H9 (cell line): Measurements from ENCODE around the gene GLRA1. TPM values are rescaled to one million over a fixed set of nuclear protein-coding genes. Genes with fewer than 3 reads are reported as not detected.

ENCODE experiments used
- DNase-seq: peaks from one replicate; pipeline ENCODE4 v3.0.0-alpha.2; 2017
- H2AFZ ChIP-seq: one replicate; pipeline ENCODE4 v1.6.1; 2013; ENCODE audit warnings: mild to moderate bottlenecking, low read length, control low read depth, moderate library complexity
- H2AK5ac ChIP-seq: 2 replicates; pipeline ENCODE4 v1.6.1; 2013; ENCODE audit warnings: low read length, control low read depth, mixed read lengths; ENCODE audit not compliant: insufficient read length
- H2BK120ac ChIP-seq: one replicate; pipeline ENCODE4 v1.6.1; 2013; ENCODE audit warnings: low read depth, mild to moderate bottlenecking, low read length, control low read depth, inconsistent platforms; ENCODE audit not compliant: poor library complexity, severe bottlenecking
- H2BK12ac ChIP-seq: 2 replicates; pipeline ENCODE4 v1.6.1; 2013; ENCODE audit warnings: low read length, control low read depth, mixed read lengths, low read depth; ENCODE audit not compliant: insufficient read length
- H2BK15ac ChIP-seq: 2 replicates; pipeline ENCODE4 v1.6.1; 2013; ENCODE audit warnings: low read depth, low read length, control low read depth
- H2BK20ac ChIP-seq: one replicate; pipeline ENCODE4 v1.6.1; 2013; ENCODE audit warnings: low read depth, mild to moderate bottlenecking, low read length, control low read depth, inconsistent platforms; ENCODE audit not compliant: poor library complexity, severe bottlenecking
- H2BK5ac ChIP-seq: 2 replicates; pipeline ENCODE4 v1.6.1; 2013; ENCODE audit warnings: low read length, control low read depth, mixed read lengths; ENCODE audit not compliant: insufficient read length
- H3K14ac ChIP-seq: 2 replicates; pipeline ENCODE4 v1.6.1; 2013; ENCODE audit warnings: low read length, control low read depth; ENCODE audit not compliant: insufficient read depth
- H3K18ac ChIP-seq: 2 replicates; pipeline ENCODE4 v1.6.1; 2013; ENCODE audit warnings: low read depth, mild to moderate bottlenecking, mixed read lengths, low read length, control low read depth; ENCODE audit not compliant: insufficient read length
- H3K23ac ChIP-seq: 2 replicates; pipeline ENCODE4 v1.6.1; 2013; ENCODE audit warnings: low read length, control low read depth, mixed read lengths, low read depth; ENCODE audit not compliant: insufficient read length
- H3K23me2 ChIP-seq: 2 replicates; pipeline ENCODE4 v1.6.1; 2013; ENCODE audit warnings: low read depth, mild to moderate bottlenecking, mixed read lengths, low read length, control low read depth; ENCODE audit not compliant: insufficient read length, poor library complexity, severe bottlenecking
- H3K27ac ChIP-seq: 2 replicates; pipeline ENCODE4 v1.5.1; 2013; ENCODE audit warnings: low read length, control low read depth, mixed read lengths, low read depth; ENCODE audit not compliant: insufficient read length
- H3K27me3 ChIP-seq: 2 replicates; pipeline ENCODE4 v1.6.1; 2013; ENCODE audit warnings: low read length, control low read depth, inconsistent platforms; ENCODE audit not compliant: insufficient read depth
- H3K4ac ChIP-seq: 2 replicates; pipeline ENCODE4 v1.6.1; 2013; ENCODE audit warnings: low read depth, mild to moderate bottlenecking, control low read depth, inconsistent platforms, low read length, moderate library complexity
- H3K4me1 ChIP-seq: 2 replicates; pipeline ENCODE4 v1.6.1; 2013; ENCODE audit warnings: low read length, control low read depth, inconsistent platforms; ENCODE audit not compliant: insufficient read depth
- H3K4me2 ChIP-seq: 2 replicates; pipeline ENCODE4 v1.6.1; 2013; ENCODE audit warnings: low read length, control low read depth, mixed read lengths; ENCODE audit not compliant: insufficient read length, insufficient read depth
- H3K56ac ChIP-seq: 2 replicates; pipeline ENCODE4 v1.6.1; 2013; ENCODE audit warnings: low read depth, mild to moderate bottlenecking, mixed read lengths, low read length, control low read depth; ENCODE audit not compliant: insufficient read length
- H3K79me1 ChIP-seq: 2 replicates; pipeline ENCODE4 v1.6.1; 2013; ENCODE audit warnings: low read depth, mild to moderate bottlenecking, moderate library complexity, low read length, control low read depth, inconsistent platforms; ENCODE audit not compliant: insufficient read depth, poor library complexity, severe bottlenecking
- H3K79me2 ChIP-seq: 2 replicates; pipeline ENCODE4 v1.6.1; 2013; ENCODE audit warnings: low read length, control low read depth, inconsistent platforms; ENCODE audit not compliant: insufficient read depth
- H3K9ac ChIP-seq: 2 replicates; pipeline ENCODE4 v1.6.1; 2013; ENCODE audit warnings: low read length, control low read depth, mixed read lengths; ENCODE audit not compliant: insufficient read length; ENCODE audit errors: extremely low read depth
- H3K9me3 ChIP-seq: one replicate; pipeline ENCODE4 v1.6.1; 2013; ENCODE audit warnings: low read depth, low read length, inconsistent platforms; ENCODE audit not compliant: control insufficient read depth
- H3T11ph ChIP-seq: one replicate; pipeline ENCODE4 v1.6.1; 2013; ENCODE audit warnings: mild to moderate bottlenecking, low read length, control low read depth, inconsistent platforms
- H4K20me1 ChIP-seq: one replicate; pipeline ENCODE4 v1.6.1; 2013; ENCODE audit not compliant: control insufficient read depth, insufficient read length, insufficient read depth
- H4K5ac ChIP-seq: 2 replicates; pipeline ENCODE4 v1.6.1; 2013; ENCODE audit warnings: low read depth, mild to moderate bottlenecking, mixed read lengths, low read length, control low read depth; ENCODE audit not compliant: insufficient read length
- H4K8ac ChIP-seq: replicated peaks from 2 replicates; pipeline ENCODE4 v1.6.1; 2013; ENCODE audit warnings: low read length, control low read depth, mixed read lengths, low read depth; ENCODE audit not compliant: insufficient read length
- H4K91ac ChIP-seq: 2 replicates; pipeline ENCODE4 v1.6.1; 2013; ENCODE audit warnings: low read depth, mild to moderate bottlenecking, moderate library complexity, mixed read lengths, low read length, control low read depth; ENCODE audit not compliant: insufficient read length
- H3K27ac Mint-ChIP-seq, 3 experiments: 2 replicates in 2 of 3; 3 replicates in 1 of 3; pipeline ENCODE4 v1.8.0; 2020 to 2021; ENCODE audit warnings: mixed read lengths in 3 of 3, mild to moderate bottlenecking in 1 of 3, moderate library complexity in 1 of 3
- H3K27me3 Mint-ChIP-seq: 2 replicates; pipeline ENCODE4 v1.8.0; 2021; ENCODE audit warnings: low read depth, mild to moderate bottlenecking, moderate library complexity, mixed read lengths
- H3K36me3 Mint-ChIP-seq, 3 experiments: 2 replicates in 2 of 3; 3 replicates in 1 of 3; pipeline ENCODE4 v1.8.0; 2020 to 2021; ENCODE audit warnings: low read depth in 3 of 3, mixed read lengths in 3 of 3; ENCODE audit not compliant: insufficient read depth in 1 of 3
- H3K4me1 Mint-ChIP-seq, 2 experiments: 2 replicates each; pipeline ENCODE4 v1.8.0; 2020; ENCODE audit warnings: mixed read lengths in 2 of 2
- H3K4me3 Mint-ChIP-seq, 2 experiments: 2 replicates in 1 of 2; 3 replicates in 1 of 2; pipeline ENCODE4 v1.8.0; 2020 to 2021; ENCODE audit warnings: mild to moderate bottlenecking in 2 of 2, mixed read lengths in 2 of 2, moderate library complexity in 1 of 2
- H3K9me3 Mint-ChIP-seq, 2 experiments: 2 replicates in 1 of 2; 3 replicates in 1 of 2; pipeline ENCODE4 v1.8.0; 2020; ENCODE audit warnings: mild to moderate bottlenecking in 2 of 2, mixed read lengths in 2 of 2, moderate library complexity in 1 of 2
- WGBS: extraction: QIAGEN DNeasy Blood & Tissue Kit; methylation state at CpG from one replicate; pipeline ENCODE4 v1.1.7; 2013; ENCODE audit warnings: missing lambda C conversion rate, low lambda C conversion rate, mixed read lengths; ENCODE audit not compliant: insufficient read length; ENCODE audit errors: extremely low coverage; 5-methylcytosine and 5-hydroxymethylcytosine counted together
- total RNA-seq: library from RNA; stranded (reverse); gene quantifications from 2 replicates; pipeline ENCODE4 v1.2.1, GENCODE V29; 2021
- TF ChIP-seq, protein P1 (sequence below): fragments of 200-600 bp; sonication (generic); conservative IDR thresholded peaks from 3 replicates; pipeline ENCODE4 v1.8.0; 2021; ENCODE audit warnings: antibody characterized with exemption, mild to moderate bottlenecking

GLRA1 gene
- total RNA-seq, 1 experiment from 2014 or later = not detected

DNA sequence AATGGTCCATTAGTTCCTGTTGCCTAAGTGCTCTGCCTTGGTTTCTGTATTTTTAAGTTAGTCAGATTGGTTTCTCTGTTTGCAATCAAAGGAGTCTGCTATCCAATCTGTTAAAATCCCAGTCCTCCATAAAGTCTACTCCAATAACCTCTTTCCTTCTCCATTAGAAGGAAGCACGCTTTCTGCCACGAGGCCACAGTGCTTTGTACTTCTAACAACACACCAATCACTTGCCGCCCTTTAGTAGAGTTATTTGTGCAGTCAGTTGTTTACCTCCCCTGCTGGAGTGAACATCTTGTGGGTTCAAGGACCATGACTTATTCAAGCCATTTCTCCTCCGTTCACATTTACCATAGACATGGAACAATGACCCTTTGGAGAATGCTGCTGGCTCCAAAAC is 69.0 kb downstream of the GLRA1 start:
- Mint-ChIP-seq H3K36me3 (no peaks in the 10 kb centered on the region), H3K4me1 (no peaks in the 10 kb centered on the region), H3K27me3 (peaks cover 1% of the 10 kb centered on the region; the same call in 1 of the 2 replicates), H3K4me3 (no peak overlapping the region), H3K9me3 (no peaks in the 10 kb centered on the region; a peak in 1 of 5 replicates), H3K27ac (no peak overlapping the region)
- no peak overlapping the region for H2BK12ac ChIP-seq
- H4K5ac ChIP-seq = no peak overlapping the region
- no peak overlapping the region for H2BK15ac ChIP-seq
- H2AFZ ChIP-seq = no peak overlapping the region
- DNase-seq = no peak
- TF ChIP-seq, protein P1, sequence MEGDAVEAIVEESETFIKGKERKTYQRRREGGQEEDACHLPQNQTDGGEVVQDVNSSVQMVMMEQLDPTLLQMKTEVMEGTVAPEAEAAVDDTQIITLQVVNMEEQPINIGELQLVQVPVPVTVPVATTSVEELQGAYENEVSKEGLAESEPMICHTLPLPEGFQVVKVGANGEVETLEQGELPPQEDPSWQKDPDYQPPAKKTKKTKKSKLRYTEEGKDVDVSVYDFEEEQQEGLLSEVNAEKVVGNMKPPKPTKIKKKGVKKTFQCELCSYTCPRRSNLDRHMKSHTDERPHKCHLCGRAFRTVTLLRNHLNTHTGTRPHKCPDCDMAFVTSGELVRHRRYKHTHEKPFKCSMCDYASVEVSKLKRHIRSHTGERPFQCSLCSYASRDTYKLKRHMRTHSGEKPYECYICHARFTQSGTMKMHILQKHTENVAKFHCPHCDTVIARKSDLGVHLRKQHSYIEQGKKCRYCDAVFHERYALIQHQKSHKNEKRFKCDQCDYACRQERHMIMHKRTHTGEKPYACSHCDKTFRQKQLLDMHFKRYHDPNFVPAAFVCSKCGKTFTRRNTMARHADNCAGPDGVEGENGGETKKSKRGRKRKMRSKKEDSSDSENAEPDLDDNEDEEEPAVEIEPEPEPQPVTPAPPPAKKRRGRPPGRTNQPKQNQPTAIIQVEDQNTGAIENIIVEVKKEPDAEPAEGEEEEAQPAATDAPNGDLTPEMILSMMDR = no peak
- no peaks in the 10 kb centered on the region for H3K23me2 ChIP-seq
- no peaks in the 10 kb centered on the region for H3K27me3 ChIP-seq
- H4K91ac ChIP-seq = no peak overlapping the region
- no peaks in the 10 kb centered on the region for H3K9me3 ChIP-seq
- H3K18ac ChIP-seq = no peak overlapping the region
- no peaks in the 10 kb centered on the region for H3K79me2 ChIP-seq
- H3K79me1 ChIP-seq = no peaks in the 10 kb centered on the region
- H2BK20ac ChIP-seq = no peak overlapping the region
- no peak overlapping the region for H3K4me2 ChIP-seq
- H2BK5ac ChIP-seq = no peak overlapping the region
- no peak overlapping the region for H3K23ac ChIP-seq
- H3K4me1 ChIP-seq = no peaks in the 10 kb centered on the region
- no peak overlapping the region for H3K4ac ChIP-seq
- no peak overlapping the region for H3K9ac ChIP-seq
- no peak overlapping the region for H2BK120ac ChIP-seq
- H2AK5ac ChIP-seq = no peak overlapping the region
- H3K27ac ChIP-seq = no peak overlapping the region
- no CpG with 5 or more reads among the region's 4 CpGs for WGBS
- H3T11ph ChIP-seq = no peak overlapping the region
- no peak overlapping the region for H4K8ac ChIP-seq
- H3K56ac ChIP-seq = no peak overlapping the region
- no peak overlapping the region for H3K14ac ChIP-seq
- H4K20me1 ChIP-seq = no peaks in the 10 kb centered on the region
